ENCODE data around the gene AUNIP. TPM values are rescaled to one million over a fixed set of nuclear protein-coding genes. Genes with fewer than 3 reads are reported as not detected.

Gene AUNIP
- total and polyA plus RNA-seq, 2 of the 8 experiments (the other 6 are each of a cell fraction or from before 2014, with no cell fraction given), result 18.6 to 23.2 TPM

DNA sequence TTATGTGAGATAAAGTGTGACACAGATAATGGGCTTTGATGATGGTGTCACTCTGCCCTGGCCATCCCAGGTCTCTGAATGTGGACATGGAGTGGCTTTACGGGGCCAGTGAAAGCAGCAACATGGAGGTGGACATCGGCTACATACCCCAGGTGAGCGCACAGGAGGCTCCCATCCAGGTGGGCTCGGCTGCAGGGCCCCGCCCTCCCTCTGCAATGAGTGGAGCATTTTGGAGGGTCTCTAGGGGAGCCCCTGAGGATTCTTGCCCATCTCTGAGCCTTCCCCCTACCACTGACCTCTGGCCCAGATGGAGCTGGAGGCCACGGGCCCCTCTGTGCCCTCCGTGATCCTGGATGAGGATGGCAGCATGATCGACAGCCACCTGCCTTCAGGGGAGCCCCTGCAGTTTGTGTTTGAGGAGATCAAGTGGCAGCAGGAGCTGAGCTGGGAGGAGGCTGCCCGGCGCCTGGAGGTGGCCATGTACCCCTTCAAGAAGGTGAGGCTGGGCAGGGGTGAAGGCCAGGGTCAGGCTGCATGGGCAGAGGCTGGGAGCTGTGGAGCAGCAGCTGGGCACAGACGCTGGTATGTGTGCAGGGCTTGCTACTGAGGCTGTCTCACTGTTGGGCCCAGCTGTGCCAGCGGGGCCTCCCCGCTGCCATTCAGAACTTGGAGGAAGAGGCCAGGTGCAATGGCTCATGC is 47.7 kb downstream of the AUNIP start:
- Histone ChIP-seq H3K27ac (ENCODE audit: low read depth, low read length) (no peak overlapping the region), H3K23me2 (ENCODE audit: low read depth, low read length) (no peaks in the 10 kb centered on the region), H2BK15ac (ENCODE audit: low read length) (no peak overlapping the region), H2AK5ac (ENCODE audit: low read depth, low read length) (no peak overlapping the region), H4K91ac (replicated peaks; ENCODE audit: insufficient read length, low read length) (no peak overlapping the region), H3K9ac (replicated peaks in 1 of 4; ENCODE audit: extremely low read depth in 1 of 4, low read depth in 3 of 4, low read length in 3 of 4) (no peak overlapping the region), H3K36me3 (ENCODE audit: control insufficient read depth in 2 of 4, insufficient read depth in 4 of 4, low read length in 3 of 4) (peaks cover 0 to 18% (median 3%) of the 10 kb centered on the region in 4 experiments; a peak in 4 of 8 replicates), H3K79me2 (ENCODE audit: control insufficient read depth in 1 of 2, insufficient read depth in 2 of 2, low read length in 2 of 2) (no peaks in the 10 kb centered on the region), H3K9me3 (ENCODE audit: insufficient read depth in 2 of 2, low read depth in 1 of 2, low read length in 1 of 2) (no peaks in the 10 kb centered on the region), H3K4me1 (replicated peaks in 1 of 4; ENCODE audit: control insufficient read depth in 3 of 4, insufficient read depth in 4 of 4, low read length in 3 of 4) (peaks cover 0 to 5% (median under 1%) of the 10 kb centered on the region in 4 experiments; a peak in 2 of 7 replicates), H3K27me3 (replicated peaks in 1 of 4; ENCODE audit: control insufficient read depth in 3 of 4, extremely low read depth in 1 of 4, insufficient read depth in 3 of 4, low read length in 3 of 4) (no peaks in the 10 kb centered on the region), H2AFZ (ENCODE audit: low read length) (no peak overlapping the region), H4K5ac (ENCODE audit: insufficient read length, low read depth, low read length) (no peak overlapping the region), H3K18ac (ENCODE audit: extremely low read depth, low read length) (no peak overlapping the region), H3K79me1 (ENCODE audit: low read depth, low read length) (no peaks in the 10 kb centered on the region), H3K14ac (ENCODE audit: insufficient read length) (no peak overlapping the region), H3K23ac (ENCODE audit: insufficient read length) (no peak overlapping the region), H2BK5ac (ENCODE audit: low read depth, low read length) (no peak overlapping the region), H4K8ac (ENCODE audit: extremely low read depth, insufficient read depth, low read length) (0 out of 2 replicates have a peak overlapping the region, but pooled peaks have one; percentile 16), H2BK20ac (ENCODE audit: low read length) (no peak overlapping the region), H3K56ac (replicated peaks; ENCODE audit: insufficient read length, low read depth, low read length) (no peak overlapping the region), H2BK12ac (ENCODE audit: low read depth, low read length) (no peak overlapping the region), H3K4me3 (ENCODE audit: extremely low read depth in 1 of 4, insufficient read depth in 2 of 4, low read depth in 3 of 4, low read length in 4 of 4) (no peak overlapping the region), H3K4ac (replicated peaks; ENCODE audit: insufficient read length, low read depth, low read length) (no peak overlapping the region), H3K4me2 (ENCODE audit: insufficient read depth in 1 of 2, low read depth in 2 of 2, low read length in 2 of 2) (no peak overlapping the region), H2BK120ac (replicated peaks; ENCODE audit: low read depth, low read length) (no peak overlapping the region), H4K20me1 (replicated peaks in 1 of 2; ENCODE audit: control insufficient read depth in 1 of 2, insufficient read depth in 2 of 2, low read length in 2 of 2) (peaks cover 2 to 8% of the 10 kb centered on the region in 2 experiments)
- POLR2A ChIA-PET (ENCODE audit: partially characterized antibody), result interaction anchor here (0.8 to 5.6 kb wide), 3 partner anchors 8 to 291 kb away, joined by 3 to 32 read pairs (median 3); partner anchors contain the start of gene MTFR1L
- 91% methylated on average over 13 of the region's 13 CpGs; no CpG with 5 or more reads in 1 of the 2 experiments for WGBS, 2 experiments (ENCODE audit: extremely low coverage in 1 of 2, insufficient coverage in 1 of 2, insufficient read length in 1 of 2, insufficient replicate concordance in 2 of 2, low coverage in 1 of 2, low lambda C conversion rate in 2 of 2, missing lambda C conversion rate in 1 of 2)
- DNase-seq (ENCODE audit: low read depth in 1 of 2, low spot score in 2 of 2), result no peak
- CTCF ChIA-PET (ENCODE audit: partially characterized antibody), result interaction anchor here (0.8 to 8.2 kb wide), 28 partner anchors 7 to 408 kb away, joined by 3 to 83 read pairs (median 4); partner anchors contain the start of genes MTFR1L, PAFAH2 and SELENON
- no peak for FAIRE-seq
- TF ChIP-seq TEAD4 (IDR thresholded peaks at IDR 0.05; ENCODE audit: low read depth, low read length), result no peak

Measured in H1 (cell line).